HG03039 (cell line): ENCODE data around the gene TSHZ1.
"Not testable (repeated sequence)": the region's sequence is repeated elsewhere in the genome, so short reads cannot be mapped to it uniquely, and the experiment has no call there.

Source experiments
- ATAC-seq: cut with Tn5 transposase; IDR thresholded peaks from one replicate; pipeline ENCODE4 v1.9.1; 2021; ENCODE audit warnings: mild to moderate bottlenecking, moderate library complexity; ENCODE audit not compliant: unreplicated experiment

The TSHZ1 gene

GRCh38 chr18:75179819-75180600, 30.6 kb upstream of the TSHZ1 start:
- no peak for ATAC-seq

- no peak for ATAC-seq
These were observed 27.1 kb upstream of the TSHZ1 start for GRCh38 chr18:75183524-75183923.

DNA sequence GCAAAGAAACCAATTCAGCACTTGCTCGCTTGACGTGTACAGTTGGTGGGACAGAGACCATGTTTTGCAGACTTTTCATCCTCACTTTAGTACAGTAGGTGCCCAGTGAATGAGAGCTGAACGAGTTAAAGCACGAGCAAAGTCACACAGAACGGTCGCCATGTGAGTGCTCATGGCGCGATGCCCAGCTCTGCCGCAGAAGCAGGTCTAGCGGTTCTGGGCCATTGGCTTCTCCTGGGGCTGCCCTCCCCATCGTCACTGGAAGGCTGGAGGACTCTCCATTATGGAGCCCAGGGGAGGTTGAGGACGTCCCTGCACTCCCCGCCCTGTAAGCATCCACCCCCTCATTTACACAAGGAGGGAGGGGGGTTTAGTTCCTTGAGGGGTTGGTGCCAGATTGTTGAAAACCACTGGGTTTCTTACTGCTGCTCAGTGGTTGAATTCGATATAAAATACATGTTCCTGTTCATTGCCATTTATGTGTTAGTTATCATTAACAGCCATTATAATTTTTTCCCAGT, 26.6 kb upstream of the TSHZ1 start:
- ATAC-seq = no peak

- ATAC-seq = no peak
These were observed 25.1 kb upstream of the TSHZ1 start for GRCh38 chr18:75185460-75185859.

- not testable (repeated sequence) for ATAC-seq
These were observed 22.9 kb upstream of the TSHZ1 start for GRCh38 chr18:75187702-75188101.

DNA sequence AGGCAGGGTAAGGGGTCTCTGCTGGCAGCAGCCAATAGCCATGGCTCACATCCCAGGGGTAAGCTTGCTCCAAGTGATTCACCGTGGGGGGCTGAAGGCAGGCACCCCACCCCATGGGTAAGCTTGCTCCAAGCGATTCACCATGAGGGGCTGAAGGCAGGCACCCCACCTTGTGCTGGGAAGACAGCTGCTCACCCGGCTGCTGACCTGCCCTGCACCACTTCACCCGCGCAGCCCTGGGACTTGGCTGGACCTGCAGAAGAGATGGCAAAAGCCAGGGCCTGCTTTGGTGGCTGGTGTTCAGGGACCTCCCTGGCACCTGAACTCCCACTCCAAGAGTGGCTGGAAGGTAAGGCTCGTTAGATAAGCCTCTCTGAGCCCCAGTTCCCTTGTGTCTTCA, 20.9 kb upstream of the TSHZ1 start:
- no peak for ATAC-seq

DNA sequence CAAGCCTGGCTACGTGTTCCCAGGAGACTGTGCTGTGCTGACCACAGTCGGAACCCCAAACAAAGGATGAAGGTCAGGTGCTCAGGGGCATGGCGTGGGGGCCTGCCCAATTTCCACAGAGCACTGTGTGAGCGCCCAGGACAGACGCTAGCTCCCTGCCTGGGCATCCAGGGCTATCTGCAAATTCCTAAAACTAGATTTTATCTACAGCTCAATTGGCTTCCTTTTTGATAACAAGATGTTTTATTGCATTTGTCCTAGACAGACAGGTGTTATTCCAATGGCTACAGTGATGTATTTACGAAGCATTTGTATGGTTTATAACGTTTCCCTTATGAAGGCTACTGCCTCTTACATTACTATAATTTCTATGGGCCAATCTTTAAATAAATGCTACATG, 17.7 kb upstream of the TSHZ1 start:
- no peak for ATAC-seq

GRCh38 chr18:75198036-75198435, 12.6 kb upstream of the TSHZ1 start:
- no peak for ATAC-seq

DNA sequence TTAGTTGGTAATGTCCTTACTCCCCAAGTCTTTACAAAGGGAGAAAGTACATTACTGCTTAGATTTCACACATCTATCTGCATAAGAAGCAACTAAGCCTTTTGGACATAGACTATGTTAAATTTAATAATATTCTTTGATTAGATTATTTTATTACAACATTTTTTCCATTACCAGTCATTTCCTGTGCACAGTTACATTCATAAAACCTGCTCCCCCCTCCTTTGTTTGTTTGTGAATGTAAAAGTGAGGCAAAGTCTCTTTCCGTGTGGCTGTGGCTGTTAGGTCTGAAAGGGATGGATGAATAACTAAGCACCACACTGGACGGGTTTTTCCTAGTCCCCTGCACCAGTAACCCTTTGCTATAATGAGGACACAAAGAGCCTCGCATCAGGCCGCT, 11.3 kb upstream of the TSHZ1 start:
- ATAC-seq = no peak

DNA sequence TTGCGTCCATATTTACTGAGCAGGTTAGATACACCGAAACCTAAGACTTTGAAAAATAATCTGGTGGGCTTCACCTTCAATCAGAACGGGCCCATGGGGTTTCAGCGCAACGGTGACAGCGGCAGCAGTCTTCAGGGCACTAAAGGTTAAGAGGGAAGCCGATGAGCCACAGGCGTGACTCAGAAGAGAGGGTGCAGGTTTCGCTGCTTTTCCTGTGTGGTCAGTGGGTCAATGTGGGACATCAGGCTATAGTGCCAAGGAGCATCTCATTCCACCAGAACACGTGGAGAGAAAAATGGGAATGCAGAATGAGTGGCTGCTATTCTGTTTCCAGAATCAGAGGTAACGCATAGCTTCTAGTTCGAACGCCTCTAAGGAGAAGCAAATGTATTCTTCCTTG, 10.5 kb upstream of the TSHZ1 start:
- no peak for ATAC-seq

DNA sequence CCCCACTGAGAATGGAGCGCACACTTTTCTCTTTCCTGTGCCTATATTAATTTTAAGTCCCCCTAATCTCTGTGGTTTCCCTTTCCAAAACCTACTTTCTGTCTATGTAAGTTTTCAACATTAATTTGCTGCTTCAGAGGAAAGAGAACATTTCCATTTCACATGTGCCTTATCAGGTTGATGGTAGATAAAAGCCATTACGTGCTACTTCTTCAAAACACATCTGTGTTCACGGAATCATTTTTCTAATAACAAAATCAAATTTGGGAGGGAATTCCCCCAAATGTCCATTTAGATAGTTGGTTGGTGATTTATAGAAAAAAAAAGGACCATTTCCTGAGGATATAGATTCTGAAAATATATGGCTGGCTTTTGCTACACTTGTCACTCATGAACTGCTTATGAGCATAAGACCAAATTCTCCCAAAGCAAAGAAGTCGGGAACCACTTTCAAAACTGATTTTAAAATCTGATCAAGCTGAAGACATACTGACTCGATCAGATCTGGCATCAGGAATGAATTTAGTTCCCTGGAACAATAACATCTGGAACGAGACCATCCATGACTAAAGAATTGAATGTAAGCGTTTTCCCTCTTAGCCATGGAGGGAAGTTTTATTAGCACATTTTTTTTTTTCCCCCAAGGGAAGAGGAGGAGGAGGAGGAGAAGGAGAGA, 9.9 kb upstream of the TSHZ1 start:
- no peak for ATAC-seq

DNA sequence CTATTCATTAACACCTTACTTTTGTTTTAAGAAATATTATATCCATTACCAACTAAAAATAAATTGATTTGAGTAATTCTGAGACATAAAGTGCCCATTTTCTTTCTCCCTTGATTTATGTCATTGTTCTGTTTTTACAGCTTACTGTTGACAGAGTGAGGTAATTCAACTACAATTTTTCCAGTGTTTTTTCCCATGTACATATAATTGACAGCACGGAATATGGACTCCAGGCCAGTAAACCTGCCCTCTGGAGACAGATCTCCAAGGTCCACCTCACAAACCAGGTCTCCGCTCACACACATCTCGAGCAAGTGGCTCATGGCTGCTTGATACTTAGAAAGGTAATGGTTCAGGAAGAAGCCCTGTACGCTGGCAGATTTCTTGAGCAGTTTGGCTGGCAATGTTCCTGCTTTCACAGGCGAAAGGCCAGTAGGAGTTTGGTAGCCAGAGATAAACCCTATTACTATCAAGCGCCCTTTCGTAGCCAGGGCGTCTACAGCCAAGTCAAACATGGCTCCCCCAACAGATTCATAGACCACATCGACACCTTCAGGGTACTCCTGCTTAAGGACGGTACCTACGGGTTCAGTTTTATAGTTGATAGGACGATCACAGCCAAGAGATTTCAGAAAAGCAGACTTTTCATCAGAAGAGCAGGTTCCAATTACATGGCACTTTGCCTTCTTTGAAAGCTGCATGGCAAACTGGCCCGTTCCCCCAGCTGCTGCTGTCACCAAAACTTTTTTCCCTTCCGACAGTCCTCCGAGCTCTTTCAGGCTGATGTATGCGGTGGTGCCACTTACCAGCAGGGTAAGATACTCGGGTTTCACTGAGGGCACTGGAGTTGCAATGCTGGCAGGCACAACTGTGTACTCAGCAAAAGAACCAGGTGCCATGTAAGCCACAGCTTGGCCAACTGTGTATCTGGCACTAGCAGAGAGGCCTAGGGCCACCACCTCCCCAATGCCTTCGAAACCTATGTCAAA, 9.0 kb upstream of the TSHZ1 start:
- no peak for ATAC-seq

DNA sequence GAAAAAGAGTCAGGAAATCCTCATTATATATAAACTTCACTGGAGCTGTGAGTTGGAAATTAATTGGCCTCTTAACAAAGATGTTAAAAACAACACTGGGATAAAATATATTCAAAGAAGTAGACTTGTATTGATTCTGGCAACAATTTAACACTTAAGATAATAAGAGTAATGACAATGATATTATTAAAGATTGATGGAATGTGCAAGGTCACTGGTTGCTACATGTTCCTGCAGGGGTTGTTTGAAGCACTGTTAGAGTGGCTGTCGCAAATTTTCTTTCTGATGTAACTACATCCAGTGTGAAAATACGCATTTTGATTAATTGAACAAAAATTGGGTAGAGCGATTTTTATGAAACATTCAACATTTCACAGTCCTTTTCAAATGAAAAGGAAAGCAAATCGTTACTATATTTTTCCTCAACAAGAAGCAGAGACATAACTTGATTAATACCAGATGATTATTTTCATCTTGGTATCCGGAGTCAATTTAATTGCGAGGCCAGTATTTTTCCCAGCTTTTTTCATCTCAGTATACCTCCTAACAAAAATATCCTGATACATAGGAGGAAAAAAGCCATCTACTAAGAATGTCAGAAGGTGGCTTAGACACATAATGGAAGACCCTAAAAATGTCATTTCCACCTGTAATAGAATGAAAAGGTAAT, 7.8 kb upstream of the TSHZ1 start:
- no peak for ATAC-seq

GRCh38 chr18:75203416-75204268, 7.0 kb upstream of the TSHZ1 start:
- no peak for ATAC-seq

DNA sequence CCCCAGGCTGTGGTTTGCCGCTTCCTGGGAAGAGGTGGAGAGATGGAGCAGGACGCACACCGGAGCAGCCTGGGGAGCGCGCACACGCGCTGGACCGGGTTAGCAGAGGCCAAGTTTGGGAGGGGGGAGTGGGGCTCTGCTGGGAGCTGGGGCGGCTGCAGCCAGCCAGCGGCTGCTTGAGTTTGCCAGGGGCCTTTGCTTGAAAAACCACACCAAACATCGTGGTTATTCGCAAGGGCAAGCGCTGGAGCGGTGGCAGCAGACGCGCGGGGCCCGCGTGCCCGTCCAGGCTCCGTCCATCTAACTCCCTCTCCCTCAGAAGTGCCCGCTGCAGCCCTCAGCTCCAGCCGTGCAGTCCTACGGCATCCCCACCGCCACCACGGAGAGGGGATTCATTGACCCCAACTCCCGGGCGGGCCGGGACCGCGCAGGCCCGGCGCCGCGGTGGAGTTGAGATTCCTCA, 6.3 kb upstream of the TSHZ1 start:
- ATAC-seq = no peak

- no peak for ATAC-seq
These were observed 5.7 kb upstream of the TSHZ1 start for GRCh38 chr18:75204732-75205513.

GRCh38 chr18:75205514-75206132, 5.0 kb upstream of the TSHZ1 start:
- no peak for ATAC-seq
